Mucosa of gallbladder (tissue), 1 donor: Measurements from ENCODE around the gene TBC1D4. TPM values are rescaled to one million over a fixed set of nuclear protein-coding genes. Genes with fewer than 3 reads are reported as not detected.
"Not testable (repeated sequence)": the region's sequence is repeated elsewhere in the genome, so short reads cannot be mapped to it uniquely, and the experiment has no call there.

Source experiments
- DNase-seq: peaks from one replicate; pipeline ENCODE4 v3.0.0-alpha.2; 2020; ENCODE audit warnings: low spot score
- total RNA-seq: library from RNA; stranded (reverse); gene quantifications from one replicate; pipeline ENCODE4 v1.2.1, GENCODE V29; 2021
- donor health status: DM: no; HTN: no; CAD: no.

Gene TBC1D4
- total RNA-seq, 1 donor from 2014 or later = 36.6 TPM

GRCh38 chr13:75446874-75447273 lies 35.1 kb downstream of the TBC1D4 start:
- no peak for DNase-seq

GRCh38 chr13:75445717-75446499 lies 36.1 kb downstream of the TBC1D4 start:
- no peak for DNase-seq

- no peak for DNase-seq
These were observed 38.0 kb downstream of the TBC1D4 start for GRCh38 chr13:75444016-75444415.

GRCh38 chr13:75443356-75443958 lies 38.5 kb downstream of the TBC1D4 start:
- DNase-seq = peak; percentile 27

GRCh38 chr13:75442736-75443234 lies 39.2 kb downstream of the TBC1D4 start:
- no peak for DNase-seq

- DNase-seq = peak; percentile 63
These were observed 41.9 kb downstream of the TBC1D4 start for GRCh38 chr13:75440100-75440499.

GRCh38 chr13:75437582-75438318 lies 44.2 kb downstream of the TBC1D4 start:
- no peak for DNase-seq

GRCh38 chr13:75434126-75434525 lies 47.8 kb downstream of the TBC1D4 start:
- not testable (repeated sequence) for DNase-seq

- peak; percentile 27 for DNase-seq
These were observed 49.1 kb downstream of the TBC1D4 start for GRCh38 chr13:75432811-75433244.

GRCh38 chr13:75432045-75432444 lies 49.9 kb downstream of the TBC1D4 start:
- DNase-seq = no peak

GRCh38 chr13:75430436-75431209 lies 51.3 kb downstream of the TBC1D4 start:
- DNase-seq = no peak

- no peak for DNase-seq
These were observed 55.5 kb downstream of the TBC1D4 start for GRCh38 chr13:75426421-75426820.

- no peak for DNase-seq
These were observed 56.6 kb downstream of the TBC1D4 start for GRCh38 chr13:75425216-75426009.

GRCh38 chr13:75423946-75424345 lies 58.0 kb downstream of the TBC1D4 start:
- DNase-seq = no peak

GRCh38 chr13:75422028-75422427 lies 59.9 kb downstream of the TBC1D4 start:
- DNase-seq = no peak

- no peak for DNase-seq
These were observed 60.8 kb downstream of the TBC1D4 start for GRCh38 chr13:75421133-75421532.

GRCh38 chr13:75419656-75420055 lies 62.3 kb downstream of the TBC1D4 start:
- no peak for DNase-seq

- DNase-seq = no peak
These were observed 63.0 kb downstream of the TBC1D4 start for GRCh38 chr13:75418997-75419396.

GRCh38 chr13:75418186-75418843 lies 63.7 kb downstream of the TBC1D4 start:
- DNase-seq = no peak

- DNase-seq = no peak
These were observed 64.3 kb downstream of the TBC1D4 start for GRCh38 chr13:75417656-75418055.
